Uterus (tissue), 4 donors: ENCODE results near the gene BRI3BP. TPM values are rescaled to one million over a fixed set of nuclear protein-coding genes. Genes with fewer than 3 reads are reported as not detected.
"Not testable (repeated sequence)": the region's sequence is repeated elsewhere in the genome, so short reads cannot be mapped to it uniquely, and the experiment has no call there.

Experiments used
- DNase-seq, 2 donors: peaks; one replicate each; pipeline ENCODE4 v3.0.0-alpha.2; 2019 to 2020
- H3K27ac ChIP-seq, 2 donors: fragments of 200-600 bp; sonication (generic); 1 replicate in 1 of 2; 2 replicates in 1 of 2; pipeline ENCODE4 v1.5.1; 2016 to 2018
- H3K27me3 ChIP-seq, 2 donors: fragments of 200-600 bp; sonication (generic); one replicate each; pipeline ENCODE4 v1.5.1; 2018 to 2019; ENCODE audit warnings: control low read depth in 1 of 2
- H3K36me3 ChIP-seq, 2 donors: fragments of 200-600 bp; sonication (generic); one replicate each; pipeline ENCODE4 v1.5.1; 2019; ENCODE audit warnings: control low read depth in 1 of 2
- H3K4me1 ChIP-seq, 2 donors: fragments of 200-600 bp; sonication (generic); one replicate each; pipeline ENCODE4 v1.5.1; 2018 to 2019; ENCODE audit warnings: control low read depth in 1 of 2
- H3K4me3 ChIP-seq, 2 donors: fragments of 200-600 bp; sonication (generic); 1 replicate in 1 of 2; 2 replicates in 1 of 2; pipeline ENCODE4 v1.5.1; 2018 to 2019; ENCODE audit warnings: mild to moderate bottlenecking in 1 of 2
- H3K9me3 ChIP-seq, 2 donors: fragments of 200-600 bp; sonication (generic); one replicate each; pipeline ENCODE4 v1.5.1; 2019; ENCODE audit warnings: control low read depth in 1 of 2
- POLR2A ChIP-seq, 2 donors: fragments of 450-650 bp; IDR thresholded peaks; one replicate each; pipeline ENCODE4 v1.6.1; 2016; ENCODE audit warnings: antibody characterized with exemption in 2 of 2, mild to moderate bottlenecking in 1 of 2, moderate library complexity in 1 of 2
- intact Hi-C: fragments of 100-400 bp; cut with DNase I; formaldehyde crosslinking; loops from one replicate; pipeline ENCODE4 v1.15.1; 2023; ENCODE audit warnings: low total_unique reads
- total RNA-seq, 4 donors: library from RNA; depleted of rRNA in 3 of 4; stranded (reverse); fragments of >200 nt in 3 of 4; gene quantifications; one replicate each; pipeline versions ENCODE4 v1.1.0 to v1.2.4, GENCODE V29; 2014 to 2023
- TF ChIP-seq, protein P1 (sequence below), 4 experiments: fragments of 200-600 bp in 2 of 4; fragments of 450-650 bp in 2 of 4; sonication (generic) in 2 of 4; IDR thresholded peaks; one replicate each; pipeline ENCODE4 v1.5.1; 2016 to 2019; ENCODE audit warnings: antibody characterized with exemption in 4 of 4, mild to moderate bottlenecking in 2 of 4, moderate library complexity in 1 of 4
- donor health status: DM: yes; HTN: yes; CAD: no.

Gene BRI3BP
- total RNA-seq, 4 donors from 2014 or later: 0.59 to 8.9 (median 3.2) TPM

DNA sequence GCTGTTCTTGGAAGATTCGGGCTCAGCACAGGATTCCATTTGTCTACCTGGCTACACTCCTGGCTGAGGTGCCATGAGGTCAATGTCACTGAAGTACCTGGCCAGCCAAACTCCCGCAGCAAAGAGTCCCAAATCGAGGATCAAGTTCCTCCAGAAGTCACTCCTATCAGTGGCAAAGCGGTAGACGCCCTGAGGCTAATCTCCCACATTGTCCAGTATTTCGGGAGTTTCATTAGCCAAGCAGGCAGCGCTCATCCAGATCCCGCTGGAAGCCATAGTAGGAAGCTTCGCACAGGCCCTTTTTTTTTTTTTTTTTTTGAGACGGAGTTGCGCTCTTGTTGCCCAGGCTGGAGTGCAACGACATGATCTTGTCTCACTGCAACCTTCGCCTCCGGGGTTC, 62.9 kb downstream of the BRI3BP start:
- no peaks in the 10 kb centered on the region for H3K9me3 ChIP-seq
- no peaks in the 10 kb centered on the region for H3K36me3 ChIP-seq
- H3K4me1 ChIP-seq: no peaks in the 10 kb centered on the region
- no peak for TF ChIP-seq POLR2A (IDR thresholded peaks at IDR 0.05)
- TF ChIP-seq, protein P1, sequence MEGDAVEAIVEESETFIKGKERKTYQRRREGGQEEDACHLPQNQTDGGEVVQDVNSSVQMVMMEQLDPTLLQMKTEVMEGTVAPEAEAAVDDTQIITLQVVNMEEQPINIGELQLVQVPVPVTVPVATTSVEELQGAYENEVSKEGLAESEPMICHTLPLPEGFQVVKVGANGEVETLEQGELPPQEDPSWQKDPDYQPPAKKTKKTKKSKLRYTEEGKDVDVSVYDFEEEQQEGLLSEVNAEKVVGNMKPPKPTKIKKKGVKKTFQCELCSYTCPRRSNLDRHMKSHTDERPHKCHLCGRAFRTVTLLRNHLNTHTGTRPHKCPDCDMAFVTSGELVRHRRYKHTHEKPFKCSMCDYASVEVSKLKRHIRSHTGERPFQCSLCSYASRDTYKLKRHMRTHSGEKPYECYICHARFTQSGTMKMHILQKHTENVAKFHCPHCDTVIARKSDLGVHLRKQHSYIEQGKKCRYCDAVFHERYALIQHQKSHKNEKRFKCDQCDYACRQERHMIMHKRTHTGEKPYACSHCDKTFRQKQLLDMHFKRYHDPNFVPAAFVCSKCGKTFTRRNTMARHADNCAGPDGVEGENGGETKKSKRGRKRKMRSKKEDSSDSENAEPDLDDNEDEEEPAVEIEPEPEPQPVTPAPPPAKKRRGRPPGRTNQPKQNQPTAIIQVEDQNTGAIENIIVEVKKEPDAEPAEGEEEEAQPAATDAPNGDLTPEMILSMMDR (IDR thresholded peaks at IDR 0.05): no peak
- intact Hi-C loops: no loop called here
- no peak overlapping the region for H3K27ac ChIP-seq
- H3K4me3 ChIP-seq: no peak overlapping the region
- DNase-seq: no peak
- H3K27me3 ChIP-seq: no peaks in the 10 kb centered on the region

DNA sequence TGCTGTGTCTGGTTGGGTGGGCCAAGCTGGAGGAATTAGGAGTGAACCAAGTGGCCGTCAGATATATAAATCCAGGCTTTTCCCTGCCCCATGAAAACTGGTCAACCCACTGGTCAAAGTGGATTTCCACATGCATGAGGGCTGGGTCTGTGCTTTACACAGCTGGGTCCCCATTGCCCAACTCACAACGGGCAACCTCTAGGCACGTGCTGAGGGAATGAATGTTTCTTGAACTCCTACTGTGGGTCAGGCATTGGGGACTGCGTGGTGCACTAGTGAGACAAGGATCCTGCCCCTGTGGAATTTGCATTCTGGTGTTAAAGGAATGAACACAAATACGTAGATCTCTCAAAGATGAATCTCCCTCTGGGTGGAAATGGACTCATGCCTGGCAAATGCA, 64.3 kb downstream of the BRI3BP start:
- no peak for DNase-seq
- Histone ChIP-seq H3K36me3 (no peaks in the 10 kb centered on the region), H3K27me3 (no peaks in the 10 kb centered on the region), H3K4me3 (no peak overlapping the region), H3K9me3 (no peaks in the 10 kb centered on the region), H3K4me1 (no peaks in the 10 kb centered on the region), H3K27ac (no peak overlapping the region)
- TF ChIP-seq, protein P1 (IDR thresholded peaks at IDR 0.05): no peak
- no peak for TF ChIP-seq POLR2A (IDR thresholded peaks at IDR 0.05)
- intact Hi-C loops: no loop called here

DNA sequence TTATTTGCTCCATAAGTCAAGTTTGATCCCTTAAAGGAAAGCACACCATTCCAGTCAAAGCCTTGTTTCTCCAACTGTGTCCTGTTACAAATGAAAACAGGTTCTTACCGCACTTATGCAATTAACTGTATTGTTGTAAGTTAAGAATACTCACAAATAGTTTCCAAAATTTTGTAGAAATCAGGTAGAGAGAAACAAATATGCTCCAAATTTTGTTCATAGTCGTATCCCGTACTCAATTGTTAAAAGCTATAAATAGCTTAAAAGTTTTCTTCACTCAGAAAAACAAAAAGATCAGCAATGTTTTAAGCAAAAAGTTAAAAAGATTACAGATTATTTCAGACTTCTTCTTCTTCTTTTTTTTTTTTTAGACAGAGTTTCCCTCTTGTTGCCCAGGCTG, 67.8 kb downstream of the BRI3BP start:
- H3K36me3 ChIP-seq: no peaks in the 10 kb centered on the region
- TF ChIP-seq, protein P1 (IDR thresholded peaks at IDR 0.05): no peak
- TF ChIP-seq POLR2A (IDR thresholded peaks at IDR 0.05): no peak
- no peaks in the 10 kb centered on the region for H3K27me3 ChIP-seq
- no peak overlapping the region for H3K4me3 ChIP-seq
- intact Hi-C loops: no loop called here
- peaks cover 0 to 5% of the 10 kb centered on the region in 2 donors for H3K4me1 ChIP-seq
- no peak for DNase-seq
- H3K27ac ChIP-seq: no peak overlapping the region
- no peaks in the 10 kb centered on the region for H3K9me3 ChIP-seq

DNA sequence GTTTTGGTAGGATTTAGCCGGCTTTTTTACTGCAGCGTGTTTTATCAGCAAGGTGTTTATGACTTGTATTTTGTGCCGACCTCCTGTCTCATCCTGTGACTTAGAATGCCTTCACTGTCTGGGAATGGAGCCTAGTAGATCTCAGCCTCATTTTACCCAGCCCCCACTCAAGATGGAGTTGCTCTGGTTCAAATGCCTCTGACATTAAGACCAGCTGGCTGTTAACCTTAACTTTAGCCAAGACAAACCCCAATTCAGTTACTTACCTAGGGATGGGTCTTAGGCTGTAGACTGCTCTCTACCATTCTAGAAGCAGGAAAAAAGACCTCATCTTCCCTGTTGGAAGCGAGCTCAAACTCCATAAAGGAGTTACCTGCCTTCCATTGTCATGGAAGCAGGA, 70.1 kb downstream of the BRI3BP start:
- H3K4me1 ChIP-seq, H3K27ac ChIP-seq, intact Hi-C loops, H3K9me3 ChIP-seq, DNase-seq, H3K27me3 ChIP-seq, H3K4me3 ChIP-seq, H3K36me3 ChIP-seq: not testable (repeated sequence)

DNA sequence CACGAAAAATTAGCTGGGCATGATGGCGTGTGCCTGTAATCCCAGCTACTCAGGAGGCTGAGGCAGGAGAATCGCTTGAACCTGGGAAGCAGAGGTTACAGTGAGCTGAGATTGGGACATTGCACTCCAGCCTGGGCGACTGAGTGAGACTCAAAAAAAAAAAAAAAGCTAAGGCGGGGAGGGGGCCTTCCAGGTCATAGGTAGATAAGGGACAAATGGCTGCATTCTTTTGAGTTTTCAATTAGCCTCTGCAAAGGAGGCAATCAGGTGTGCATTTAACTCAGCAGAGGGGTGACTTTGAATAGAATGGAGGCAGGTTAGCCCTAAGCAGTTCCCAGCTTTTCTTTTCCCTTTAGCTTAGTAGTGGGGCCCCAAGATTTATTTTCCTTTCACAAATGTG, 71.0 kb downstream of the BRI3BP start:
- no peak overlapping the region for H3K27ac ChIP-seq
- no peak for DNase-seq
- peak overlapping the region; percentile 41 to 86 for H3K4me3 ChIP-seq
- intact Hi-C loops: no loop called here
- no peaks in the 10 kb centered on the region for H3K36me3 ChIP-seq
- no peaks in the 10 kb centered on the region for H3K27me3 ChIP-seq
- TF ChIP-seq, protein P1 (IDR thresholded peaks at IDR 0.05): no peak
- no peak for TF ChIP-seq POLR2A (IDR thresholded peaks at IDR 0.05)
- peaks cover 0 to 6% of the 10 kb centered on the region in 2 donors for H3K4me1 ChIP-seq
- no peaks in the 10 kb centered on the region for H3K9me3 ChIP-seq
